ENCODE measurements around the gene ABHD2.
"Not testable (repeated sequence)": the region's sequence is repeated elsewhere in the genome, so short reads cannot be mapped to it uniquely, and the experiment has no call there.

Gene ABHD2

DNA sequence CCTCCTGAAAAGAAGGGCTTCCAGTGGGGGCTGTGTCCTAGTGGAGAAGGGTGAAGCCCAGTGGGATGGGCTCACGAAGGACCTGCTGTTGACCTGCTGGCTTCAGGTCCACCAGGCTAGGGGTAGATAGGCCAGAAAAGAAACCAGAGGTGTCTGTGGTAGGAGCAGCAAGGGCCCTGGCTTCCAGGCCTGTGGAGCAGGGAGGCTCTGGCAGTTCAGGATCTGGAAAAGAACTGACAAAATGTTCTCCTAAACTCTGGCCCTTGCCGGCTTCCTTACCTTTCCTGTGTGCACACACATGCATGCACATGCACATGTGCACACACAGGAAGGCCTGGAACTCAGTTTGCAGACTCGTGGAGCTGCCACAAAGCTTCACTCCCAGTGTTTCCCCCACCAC, 49.7 kb downstream of the ABHD2 start:
- H3K27ac ChIP-seq: no peak overlapping the region
- TF ChIP-seq, protein P1, sequence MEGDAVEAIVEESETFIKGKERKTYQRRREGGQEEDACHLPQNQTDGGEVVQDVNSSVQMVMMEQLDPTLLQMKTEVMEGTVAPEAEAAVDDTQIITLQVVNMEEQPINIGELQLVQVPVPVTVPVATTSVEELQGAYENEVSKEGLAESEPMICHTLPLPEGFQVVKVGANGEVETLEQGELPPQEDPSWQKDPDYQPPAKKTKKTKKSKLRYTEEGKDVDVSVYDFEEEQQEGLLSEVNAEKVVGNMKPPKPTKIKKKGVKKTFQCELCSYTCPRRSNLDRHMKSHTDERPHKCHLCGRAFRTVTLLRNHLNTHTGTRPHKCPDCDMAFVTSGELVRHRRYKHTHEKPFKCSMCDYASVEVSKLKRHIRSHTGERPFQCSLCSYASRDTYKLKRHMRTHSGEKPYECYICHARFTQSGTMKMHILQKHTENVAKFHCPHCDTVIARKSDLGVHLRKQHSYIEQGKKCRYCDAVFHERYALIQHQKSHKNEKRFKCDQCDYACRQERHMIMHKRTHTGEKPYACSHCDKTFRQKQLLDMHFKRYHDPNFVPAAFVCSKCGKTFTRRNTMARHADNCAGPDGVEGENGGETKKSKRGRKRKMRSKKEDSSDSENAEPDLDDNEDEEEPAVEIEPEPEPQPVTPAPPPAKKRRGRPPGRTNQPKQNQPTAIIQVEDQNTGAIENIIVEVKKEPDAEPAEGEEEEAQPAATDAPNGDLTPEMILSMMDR (IDR thresholded peaks at IDR 0.05): no peak
- TF ChIP-seq ZFX (IDR thresholded peaks at IDR 0.05; ENCODE audit: borderline replicate concordance): no peak

DNA sequence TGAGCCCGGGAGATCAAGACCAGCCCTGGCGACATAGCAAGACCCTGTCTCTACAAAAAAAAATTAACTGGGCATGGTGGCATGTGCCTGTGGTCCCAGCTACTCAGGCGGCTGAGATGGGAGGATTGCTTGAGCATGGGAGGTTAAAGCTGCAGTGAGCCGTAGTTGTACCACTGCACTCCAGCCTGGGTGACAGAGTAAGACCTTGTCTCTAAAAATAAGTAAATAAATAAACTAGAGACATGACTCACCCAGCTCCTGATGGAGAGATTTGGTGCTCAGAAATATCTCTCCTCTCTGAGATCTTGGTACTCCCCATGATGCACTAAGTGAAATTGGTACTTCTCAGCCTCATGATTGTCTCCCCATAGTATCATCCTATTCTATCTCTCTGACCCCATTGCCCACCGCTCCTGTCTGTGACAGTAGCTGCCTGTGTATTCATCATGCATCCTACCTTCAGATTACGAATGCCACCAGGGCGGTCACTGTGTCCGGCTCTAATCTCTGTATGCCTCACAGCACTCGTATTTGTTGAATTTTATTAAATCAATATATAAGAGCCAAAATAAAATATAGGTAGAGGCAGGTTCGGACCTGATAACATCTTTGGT, 50.9 kb downstream of the ABHD2 start:
- peak overlapping the region; percentile 75 for H3K27ac ChIP-seq
- TF ChIP-seq ZFX (IDR thresholded peaks at IDR 0.05; ENCODE audit: borderline replicate concordance): no peak
- TF ChIP-seq, protein P1 (IDR thresholded peaks at IDR 0.05): no peak

DNA sequence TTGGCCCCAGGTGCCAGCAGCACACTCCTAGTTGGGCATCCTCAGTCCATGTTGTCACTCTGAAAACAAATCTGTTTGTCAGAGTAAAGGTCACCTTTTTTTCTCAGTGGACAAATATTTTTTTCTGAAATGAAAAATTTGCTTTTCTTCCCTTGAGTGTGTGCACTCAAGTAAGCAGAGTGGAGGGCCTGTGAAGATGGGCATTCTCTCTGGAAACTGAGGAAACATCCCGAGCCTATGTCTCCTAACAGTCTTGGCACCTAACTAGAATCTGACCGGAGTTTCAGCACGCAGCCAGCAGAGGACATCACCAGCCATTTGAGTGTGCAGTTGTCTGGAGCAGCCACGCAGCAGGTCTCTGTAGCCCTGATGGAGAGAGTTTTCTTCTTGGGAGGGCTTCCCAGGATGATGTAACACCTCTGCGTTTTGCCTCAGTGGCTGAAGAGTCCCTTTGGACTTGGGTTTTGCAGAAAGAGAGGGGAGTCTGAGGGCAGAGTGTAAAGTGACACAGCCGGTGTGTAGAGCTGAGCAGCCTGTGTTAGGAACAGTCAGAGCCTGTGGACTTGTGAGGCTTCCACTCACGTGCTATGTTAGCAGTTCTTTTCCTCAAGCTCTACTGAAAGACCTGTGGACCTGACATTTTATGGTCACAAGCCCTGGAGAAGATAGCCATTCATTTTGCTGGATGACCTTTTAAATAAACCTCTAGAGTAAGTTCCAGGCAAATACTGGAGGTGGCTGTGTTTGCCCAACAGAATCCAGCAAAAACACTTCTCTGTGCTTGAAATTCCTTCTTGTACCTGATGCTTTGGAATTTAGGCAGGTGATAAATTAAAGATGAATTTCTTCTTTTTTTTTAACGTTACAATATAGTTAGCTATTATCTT, 51.6 kb downstream of the ABHD2 start:
- H3K27ac ChIP-seq: peak overlapping the region; percentile 75
- TF ChIP-seq ZFX (IDR thresholded peaks at IDR 0.05; ENCODE audit: borderline replicate concordance): no peak
- TF ChIP-seq, protein P1 (IDR thresholded peaks at IDR 0.05): peak; percentile 61

DNA sequence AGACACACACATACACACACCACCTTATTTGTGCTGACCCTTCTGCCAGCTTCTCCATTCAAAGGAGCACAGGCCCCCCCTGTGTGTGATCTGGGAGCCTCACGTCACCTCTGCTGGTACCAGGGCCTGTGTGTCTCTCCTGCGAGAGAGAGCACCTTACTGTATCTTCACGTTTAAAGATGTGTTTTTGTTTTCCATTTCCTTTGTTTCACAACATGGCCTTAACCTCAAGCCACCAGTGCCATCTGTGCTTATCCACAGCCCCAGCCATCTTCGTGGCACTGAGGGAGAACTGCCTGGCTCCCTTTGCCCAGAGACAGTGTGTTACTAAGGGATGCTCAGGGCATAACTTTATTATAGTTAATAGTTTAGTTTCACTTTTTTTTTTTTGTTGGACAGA, 52.3 kb downstream of the ABHD2 start:
- no peak for TF ChIP-seq ZFX (IDR thresholded peaks at IDR 0.05; ENCODE audit: borderline replicate concordance)
- TF ChIP-seq, protein P1 (IDR thresholded peaks at IDR 0.05): no peak
- peak overlapping the region; percentile 75 for H3K27ac ChIP-seq

DNA sequence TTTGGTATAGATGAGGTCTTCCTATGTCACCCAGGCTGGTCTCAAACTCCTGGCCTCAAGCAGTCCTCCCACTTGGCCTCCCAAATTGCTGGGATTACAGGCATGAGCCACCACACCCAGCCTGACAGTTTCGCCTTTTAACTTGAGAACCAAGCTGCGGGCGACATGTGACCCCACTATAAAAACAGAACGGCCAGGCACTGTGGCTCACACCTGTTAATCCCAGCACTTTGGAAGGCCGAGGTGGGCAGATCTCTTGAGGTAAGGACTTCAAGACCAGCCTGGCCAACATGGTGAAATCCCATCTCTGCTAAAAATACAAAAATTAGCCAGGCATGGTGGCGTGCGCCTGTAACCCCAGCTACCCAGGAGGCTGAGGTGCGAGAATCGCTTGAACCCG, 52.9 kb downstream of the ABHD2 start:
- not testable (repeated sequence) for H3K27ac ChIP-seq

DNA sequence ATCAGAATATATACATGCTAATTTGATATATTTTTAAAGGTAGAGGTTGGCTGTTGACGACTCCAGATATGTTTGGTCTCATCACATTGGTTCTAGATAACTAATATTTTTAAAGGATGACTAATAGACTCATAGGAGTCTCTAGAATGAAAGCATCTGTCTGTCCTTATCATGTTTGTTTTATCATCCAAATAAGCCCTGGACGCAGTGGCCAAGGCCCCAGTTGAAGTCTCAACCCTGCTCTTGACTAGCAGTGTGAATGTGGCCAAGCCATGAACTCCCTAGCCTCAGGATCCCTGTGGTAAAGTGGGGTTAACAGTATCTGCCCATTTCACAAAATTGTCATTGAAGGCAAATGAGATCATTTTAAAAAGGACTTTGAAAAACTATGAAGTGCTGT, 53.6 kb downstream of the ABHD2 start:
- no peak overlapping the region for H3K27ac ChIP-seq
- no peak for TF ChIP-seq ZFX (IDR thresholded peaks at IDR 0.05; ENCODE audit: borderline replicate concordance)
- TF ChIP-seq, protein P1 (IDR thresholded peaks at IDR 0.05): no peak

DNA sequence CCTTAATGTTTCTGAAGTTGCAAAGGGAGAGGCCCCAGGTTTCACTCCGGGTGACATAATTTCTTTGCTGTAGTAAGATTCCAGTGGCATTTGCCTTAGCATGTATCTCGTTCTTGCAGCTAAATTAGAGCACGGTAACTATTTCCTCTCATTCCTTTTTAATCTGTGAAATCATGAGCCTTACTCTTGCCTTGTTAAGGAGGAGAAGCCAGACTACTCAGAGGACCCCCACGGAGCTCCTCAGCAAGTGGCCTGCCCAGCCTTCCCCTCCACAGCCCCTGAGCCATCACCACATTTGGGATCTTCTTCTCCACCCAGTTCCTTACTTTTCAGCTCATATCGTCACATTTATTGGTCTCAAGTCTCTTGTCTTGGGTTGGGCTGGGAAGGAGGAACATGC, 54.2 kb downstream of the ABHD2 start:
- no peak overlapping the region for H3K27ac ChIP-seq
- no peak for TF ChIP-seq ZFX (IDR thresholded peaks at IDR 0.05; ENCODE audit: borderline replicate concordance)
- TF ChIP-seq, protein P1 (IDR thresholded peaks at IDR 0.05): no peak

Data from 22Rv1 (cell line).